T1000 (cell line): ENCODE data around the gene SLC12A9.
"Not testable (repeated sequence)": the region's sequence is repeated elsewhere in the genome, so short reads cannot be mapped to it uniquely, and the experiment has no call there.

ENCODE experiments used
- DNase-seq: peaks from one replicate; lab custom pipeline; 2025; ENCODE audit warnings: mixed read lengths; lab: John Stamatoyannopoulos, UW

Gene SLC12A9

DNA sequence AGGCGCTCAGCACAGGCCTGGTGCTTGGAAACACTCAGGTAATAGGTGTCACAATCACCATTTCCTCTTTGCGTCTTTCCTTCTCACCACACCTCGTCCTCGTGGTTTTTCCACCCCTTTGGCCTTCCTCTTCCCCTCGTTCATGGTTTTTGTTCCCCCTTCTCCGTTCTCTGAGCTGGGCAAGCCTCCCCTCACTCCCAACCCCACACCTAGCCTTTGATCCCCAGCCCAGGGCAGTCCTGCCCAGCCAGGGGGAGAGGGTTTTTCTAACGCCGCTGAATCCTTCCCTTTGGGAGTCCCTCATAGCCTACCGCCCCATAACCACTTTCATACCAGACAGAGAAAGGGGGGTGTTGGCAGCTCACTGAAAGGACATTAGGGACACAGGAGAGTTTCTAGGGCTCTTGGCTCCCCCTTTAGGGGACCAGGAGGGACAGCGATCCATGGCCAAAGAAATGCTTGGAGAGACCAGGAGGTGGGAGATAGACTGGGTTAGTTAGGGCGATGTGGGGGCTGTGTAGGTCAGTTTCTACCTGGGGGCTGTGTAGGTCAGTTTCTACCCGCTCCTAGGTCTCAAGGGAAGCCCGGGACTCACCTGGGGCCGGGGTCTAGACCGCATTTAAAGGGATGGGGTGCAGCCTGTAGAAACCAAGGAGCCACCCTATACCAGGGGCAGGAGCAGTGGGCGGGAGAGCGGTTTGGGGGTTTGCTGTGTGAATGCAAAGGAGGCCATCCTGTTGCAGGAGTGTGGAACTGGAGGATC is 26.6 kb upstream of the SLC12A9 start:
- DNase-seq: no peak

- DNase-seq: no peak
Measured at GRCh38 chr7:100826514-100827329, 25.8 kb upstream of the SLC12A9 start.

GRCh38 chr7:100827330-100828226 is 24.9 kb upstream of the SLC12A9 start, which contains the start of gene EPHB4:
TSS of gene EPHB4 (minus strand) at chr7:100827523. CDS start at chr7:100827030, 493 bp downstream.
- DNase-seq: peak; percentile 57

DNA sequence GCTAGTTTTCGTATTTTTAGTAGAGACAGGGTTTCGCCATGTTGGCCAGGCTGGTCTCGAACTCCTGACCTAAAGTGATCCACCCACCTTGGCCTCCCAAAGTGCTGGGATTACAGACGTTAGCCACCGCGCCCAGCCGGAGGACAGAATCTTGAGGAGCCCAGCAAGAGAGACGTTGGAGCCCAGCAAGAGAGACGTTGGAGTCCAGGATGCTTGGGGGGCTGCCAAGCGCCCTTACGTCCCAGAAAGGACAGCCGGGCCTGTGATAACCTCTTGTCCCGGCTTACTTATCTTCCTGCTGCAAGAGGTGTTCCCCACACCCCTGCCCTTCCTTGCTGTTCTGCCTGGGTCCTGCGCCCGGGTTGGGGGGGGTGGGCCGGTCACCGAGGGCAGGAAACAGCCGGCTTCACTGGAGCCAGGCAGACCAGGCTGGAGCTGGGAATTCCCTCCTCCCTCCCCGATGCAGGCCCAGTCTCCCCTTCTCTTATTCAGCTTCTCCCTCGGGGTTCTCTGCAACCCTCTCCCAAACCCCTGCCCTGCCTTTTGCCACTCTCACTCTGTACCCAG is 23.3 kb upstream of the SLC12A9 start:
- DNase-seq: no peak

- DNase-seq: no peak
Measured at GRCh38 chr7:100830396-100830795, 22.1 kb upstream of the SLC12A9 start.

GRCh38 chr7:100832281-100832633 is 20.3 kb upstream of the SLC12A9 start:
- no peak for DNase-seq

- DNase-seq: no peak
Measured at GRCh38 chr7:100835903-100836811, 16.4 kb upstream of the SLC12A9 start.

- DNase-seq: no peak
Measured at GRCh38 chr7:100836812-100837098, 15.8 kb upstream of the SLC12A9 start.

DNA sequence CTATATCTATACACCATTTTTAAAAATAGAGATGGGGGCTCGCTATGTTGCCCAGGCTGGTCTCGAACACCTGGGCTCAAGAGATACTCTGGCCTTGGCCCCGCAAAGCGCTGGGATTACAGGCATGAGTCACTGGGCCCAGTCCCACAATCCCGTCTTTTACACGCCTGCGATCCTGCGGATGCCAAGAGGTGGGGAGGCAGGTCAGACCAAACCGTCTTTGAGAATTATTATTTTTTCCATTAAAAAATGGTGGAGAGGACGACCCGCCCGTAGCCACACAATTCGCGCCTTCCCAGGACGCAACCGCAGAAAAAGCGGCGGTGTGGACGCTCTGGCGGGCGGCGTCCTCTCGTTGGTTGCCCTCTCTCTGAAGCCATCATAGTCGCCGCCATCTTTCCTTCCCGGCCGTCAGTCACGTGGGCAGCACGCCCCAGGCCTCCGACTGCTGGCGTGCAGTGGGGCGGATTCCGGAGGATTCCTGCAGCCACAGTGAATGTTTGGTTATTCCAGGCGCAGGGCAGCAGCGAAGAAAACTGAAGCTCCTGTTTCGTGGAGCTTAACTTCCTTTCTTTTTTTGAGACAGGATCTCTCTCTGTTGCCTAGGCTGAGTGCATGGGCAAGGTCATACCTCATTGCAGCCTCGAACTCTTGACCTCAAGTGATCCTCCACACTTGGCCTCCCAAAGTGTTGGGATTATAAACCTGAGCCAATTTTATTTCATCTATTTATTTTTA is 15.2 kb upstream of the SLC12A9 start:
- peak; percentile 62 for DNase-seq

DNA sequence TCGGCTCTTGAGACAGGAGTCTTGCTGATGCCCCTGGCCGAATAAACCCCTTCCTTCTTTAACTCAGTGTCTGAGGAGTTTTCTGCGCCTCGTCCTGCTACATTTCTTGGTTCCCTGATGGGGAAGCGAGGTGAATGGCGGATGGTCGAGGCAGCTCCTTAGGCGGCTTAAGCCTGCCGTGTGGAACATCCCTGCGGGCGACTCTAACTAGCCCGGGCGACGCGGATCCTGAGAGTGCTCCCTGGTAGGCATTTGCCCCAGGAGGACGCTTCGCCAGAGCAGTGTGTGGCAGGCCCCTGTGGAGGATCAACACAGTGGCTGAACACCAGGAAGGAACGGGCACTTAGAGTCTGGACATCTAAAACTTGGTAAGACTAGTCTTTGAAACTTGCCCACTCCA is 13.2 kb upstream of the SLC12A9 start:
- DNase-seq: no peak

- no peak for DNase-seq
Measured at GRCh38 chr7:100840470-100841100, 11.9 kb upstream of the SLC12A9 start.

DNA sequence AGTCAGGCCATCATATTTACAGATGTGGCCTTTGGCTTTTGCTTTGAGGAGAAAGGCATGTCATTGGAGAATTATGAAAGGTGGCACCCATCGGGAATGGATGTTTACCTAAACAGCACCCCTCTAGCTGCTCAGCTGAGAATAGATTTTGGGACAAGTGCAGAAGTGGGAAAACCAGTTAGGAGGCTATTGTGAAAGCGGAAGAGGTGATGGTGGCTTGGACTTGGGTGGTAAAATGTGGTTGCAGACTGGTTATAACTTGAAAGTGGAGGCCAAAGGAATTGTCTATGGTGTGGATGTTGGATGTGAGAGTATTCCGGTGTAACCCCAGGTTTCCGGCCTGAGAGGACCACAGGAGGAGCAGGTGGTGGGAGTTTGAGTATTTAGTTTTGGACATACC is 5.2 kb upstream of the SLC12A9 start:
- DNase-seq: no peak

GRCh38 chr7:100854146-100854895 is 1.8 kb downstream of the SLC12A9 start:
- DNase-seq: no peak

DNA sequence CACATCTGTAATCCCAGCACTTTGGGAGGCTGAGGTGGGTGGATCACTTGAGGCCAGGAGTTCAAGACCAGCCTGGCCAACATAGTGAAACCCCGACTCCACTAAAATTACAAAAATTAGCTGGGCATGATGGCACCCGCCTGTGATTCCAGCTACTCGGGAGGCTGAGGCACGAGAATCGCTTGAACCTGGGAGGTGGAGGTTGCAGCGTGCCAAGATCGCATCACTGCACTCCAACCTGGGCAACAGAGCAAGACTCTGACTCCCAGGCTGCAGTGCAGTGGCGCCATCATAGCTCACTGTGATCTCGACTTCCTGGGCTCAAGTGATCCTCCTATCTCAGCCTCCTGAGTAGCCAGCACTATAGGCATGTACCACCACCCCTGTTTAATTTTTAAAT is 2.4 kb downstream of the SLC12A9 start:
- not testable (repeated sequence) for DNase-seq

DNA sequence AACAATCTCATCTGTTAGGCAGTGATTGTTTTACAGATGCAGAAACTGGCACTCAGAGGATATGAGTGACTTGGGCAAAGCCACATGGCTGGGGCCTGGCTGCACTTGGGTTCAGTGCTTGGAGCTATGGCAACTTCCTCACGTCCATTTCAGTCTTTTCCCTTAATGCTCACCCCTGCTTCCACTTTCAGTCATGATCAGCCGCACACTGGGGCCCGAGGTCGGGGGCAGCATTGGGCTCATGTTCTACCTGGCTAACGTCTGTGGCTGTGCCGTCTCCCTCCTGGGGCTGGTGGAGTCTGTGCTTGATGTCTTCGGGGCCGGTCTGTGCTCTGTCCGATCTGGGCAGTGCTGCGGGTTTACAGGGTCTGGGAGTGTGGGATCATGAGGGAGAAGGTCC is 3.0 kb downstream of the SLC12A9 start:
- no peak for DNase-seq

- DNase-seq: no peak
Measured at GRCh38 chr7:100856871-100857282, 4.4 kb downstream of the SLC12A9 start.

DNA sequence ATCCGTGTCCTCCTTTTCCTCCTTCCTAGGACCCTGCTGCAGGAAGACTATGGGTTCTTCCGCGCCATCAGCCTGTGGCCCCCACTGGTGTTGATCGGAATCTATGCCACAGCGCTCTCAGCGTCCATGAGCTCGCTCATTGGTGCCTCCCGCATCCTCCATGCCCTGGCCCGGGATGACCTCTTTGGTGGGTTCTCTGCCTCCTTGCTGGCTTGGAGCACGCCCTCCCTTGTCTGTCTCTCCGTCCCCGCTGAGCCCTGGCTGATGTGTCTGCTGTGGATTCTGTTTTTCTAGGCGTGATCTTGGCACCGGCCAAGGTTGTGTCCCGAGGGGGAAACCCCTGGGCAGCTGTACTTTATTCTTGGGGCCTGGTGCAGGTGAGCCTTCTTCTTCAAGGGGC is 7.3 kb downstream of the SLC12A9 start:
- no peak for DNase-seq

GRCh38 chr7:100860702-100861615 is 8.4 kb downstream of the SLC12A9 start:
- no peak for DNase-seq
